ENCODE results near the gene KBTBD13.

KBTBD13 gene

DNA sequence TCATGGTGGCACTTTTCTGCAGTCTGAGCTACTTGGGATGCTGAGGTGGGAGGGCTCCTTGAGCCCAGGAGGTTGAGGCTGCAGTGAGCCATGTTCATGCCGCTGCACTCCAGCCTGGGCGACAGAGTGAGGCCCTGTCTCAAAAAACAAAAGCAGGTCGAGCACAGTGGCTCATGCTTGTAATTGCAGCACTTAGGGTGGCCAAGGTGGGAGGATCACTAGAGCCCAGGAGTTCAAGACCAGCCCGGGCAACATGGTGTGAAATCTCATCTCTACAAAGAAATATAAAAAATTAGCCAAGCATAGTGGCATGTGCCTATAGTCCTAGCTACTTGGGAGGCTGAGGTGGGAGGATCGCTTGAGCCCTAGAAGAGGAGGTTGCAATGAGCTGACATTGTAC, 28.5 kb downstream of the KBTBD13 start:
- in situ Hi-C loops (cut with MboI; ENCODE audit: low sequenced_read_pairs) = no loop called here

DNA sequence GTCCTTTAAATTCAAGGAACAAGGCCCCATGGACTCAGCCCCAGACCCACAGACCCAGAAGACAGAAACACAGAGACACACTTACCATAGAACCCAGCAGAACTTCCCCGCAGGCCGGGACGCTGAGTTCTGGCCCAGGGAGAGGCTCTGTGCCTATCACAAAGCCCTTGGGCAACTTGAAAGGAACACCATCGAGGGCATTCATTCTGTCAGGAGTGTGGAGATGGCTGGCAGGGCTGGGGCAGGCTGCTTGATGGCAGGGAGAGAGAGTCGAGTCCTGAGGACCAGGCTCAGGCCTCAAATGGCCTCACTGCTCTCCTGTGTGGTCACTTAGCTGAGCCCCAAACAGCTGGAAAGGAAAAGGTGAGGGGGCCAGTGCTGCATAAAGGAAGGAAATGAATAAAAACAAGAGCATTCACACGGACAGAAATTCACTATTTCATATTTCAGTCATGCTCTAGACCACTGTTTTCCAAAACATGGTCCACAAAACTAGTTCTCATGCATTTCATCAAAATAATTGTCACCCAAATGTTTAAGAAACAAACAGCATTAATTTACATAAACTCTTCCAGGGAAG, 29.6 kb downstream of the KBTBD13 start:
- in situ Hi-C loops (cut with MboI; ENCODE audit: low sequenced_read_pairs) = no loop called here

DNA sequence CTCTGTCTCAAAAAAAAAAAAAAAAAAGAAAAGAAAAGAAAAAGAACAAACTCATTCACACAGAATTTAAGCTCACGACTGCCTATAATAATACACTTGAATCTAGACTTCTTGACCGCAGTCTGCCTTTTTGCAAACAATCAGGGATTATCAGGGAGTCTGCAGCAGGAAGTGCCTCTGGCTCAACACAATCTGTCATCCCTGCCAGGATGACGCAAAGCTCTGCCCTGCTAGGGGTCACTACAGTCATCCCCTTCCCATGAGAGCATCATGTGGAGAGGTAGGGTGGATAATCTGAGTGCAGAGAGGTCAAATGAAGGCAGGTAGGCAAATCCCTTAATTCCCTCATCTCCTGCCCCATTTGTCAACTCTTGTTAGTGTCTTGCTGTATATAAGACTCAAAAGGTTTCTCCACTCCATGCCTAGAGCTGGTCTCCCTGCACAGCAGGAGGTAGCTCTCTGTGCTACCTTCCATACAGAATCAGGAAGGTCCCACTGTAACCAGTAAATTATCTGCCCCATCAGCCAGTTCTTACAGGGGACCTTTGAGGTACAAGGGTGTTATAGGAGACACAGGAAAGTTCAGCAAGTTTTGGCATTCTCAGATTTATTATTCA, 34.2 kb downstream of the KBTBD13 start:
- in situ Hi-C loops (cut with MboI; ENCODE audit: low sequenced_read_pairs) = no loop called here

DNA sequence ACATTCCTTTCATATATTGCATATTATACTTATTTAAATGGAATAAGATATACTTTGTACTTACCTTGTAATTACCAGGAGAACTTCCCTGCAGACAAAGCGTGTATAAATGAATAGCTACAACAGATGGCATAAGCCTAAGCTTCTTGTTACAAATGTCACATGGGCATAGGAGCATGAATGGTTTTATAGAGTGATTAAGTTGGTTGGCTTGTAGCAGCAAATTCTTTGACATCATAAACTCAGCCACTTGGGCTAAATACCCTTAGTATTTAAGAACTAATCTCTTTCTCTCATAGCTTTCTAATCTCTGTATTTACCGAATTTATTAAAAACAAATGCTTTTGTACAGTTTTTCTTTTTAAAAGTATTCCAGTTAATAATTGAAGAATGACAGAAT, 38.5 kb downstream of the KBTBD13 start, which contains the start of gene UBAP1L:
Gene UBAP1L (minus strand): TSS at position 115 of the 400 bp plus-strand sequence. CDS start 8,985 bp downstream, outside the sequence.
- in situ Hi-C loops (cut with MboI; ENCODE audit: low sequenced_read_pairs) = no loop called here

DNA sequence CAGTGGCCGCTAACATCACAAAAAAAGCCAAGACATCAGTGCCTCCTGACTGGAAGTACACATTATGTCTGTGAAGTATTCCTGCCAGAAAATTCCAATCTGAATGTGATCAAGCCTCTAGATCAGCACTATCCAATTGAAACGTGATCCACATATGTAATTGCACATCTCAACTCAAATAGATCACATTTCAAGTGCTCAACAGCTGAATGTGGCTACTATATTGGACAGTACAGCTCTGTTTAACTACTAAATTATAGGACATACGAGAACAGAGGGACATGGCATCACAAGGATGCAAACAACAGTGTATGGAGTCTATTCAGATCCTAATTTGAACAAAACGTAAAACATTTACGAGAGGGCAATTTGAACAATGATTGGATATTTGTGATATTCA, 39.0 kb downstream of the KBTBD13 start:
- in situ Hi-C loops (cut with MboI; ENCODE audit: low sequenced_read_pairs) = no loop called here
